T-helper 2 cell treated with Interferon-gamma antibody and Interleukin-4, amounts not matched to agents 5 μg/mL and 100 μg/mL, for 36 hours (primary cell): Measurements from ENCODE around the gene METTL24.
"Not testable (repeated sequence)": the region's sequence is repeated elsewhere in the genome, so short reads cannot be mapped to it uniquely, and the experiment has no call there.

Source experiments
- DNase-seq: peaks from one replicate; pipeline ENCODE4 v3.0.0; 2021; ENCODE audit warnings: low spot score
- H3K27ac Mint-ChIP-seq: one replicate; pipeline ENCODE4 v1.8.0; 2021; ENCODE audit warnings: mild to moderate bottlenecking, mixed read lengths
- H3K27me3 Mint-ChIP-seq: one replicate; pipeline ENCODE4 v1.8.0; 2021; ENCODE audit warnings: low read depth, mixed read lengths
- H3K36me3 Mint-ChIP-seq: one replicate; pipeline ENCODE4 v1.8.0; 2021; ENCODE audit warnings: low read depth, mixed read lengths
- H3K4me1 Mint-ChIP-seq: one replicate; pipeline ENCODE4 v1.8.0; 2021; ENCODE audit warnings: low read depth, mixed read lengths
- H3K4me3 Mint-ChIP-seq: one replicate; pipeline ENCODE4 v1.8.0; 2022; ENCODE audit warnings: mild to moderate bottlenecking, moderate library complexity, mixed read lengths
- H3K9me3 Mint-ChIP-seq: one replicate; pipeline ENCODE4 v1.8.0; 2021; ENCODE audit warnings: mixed read lengths

Gene METTL24

DNA sequence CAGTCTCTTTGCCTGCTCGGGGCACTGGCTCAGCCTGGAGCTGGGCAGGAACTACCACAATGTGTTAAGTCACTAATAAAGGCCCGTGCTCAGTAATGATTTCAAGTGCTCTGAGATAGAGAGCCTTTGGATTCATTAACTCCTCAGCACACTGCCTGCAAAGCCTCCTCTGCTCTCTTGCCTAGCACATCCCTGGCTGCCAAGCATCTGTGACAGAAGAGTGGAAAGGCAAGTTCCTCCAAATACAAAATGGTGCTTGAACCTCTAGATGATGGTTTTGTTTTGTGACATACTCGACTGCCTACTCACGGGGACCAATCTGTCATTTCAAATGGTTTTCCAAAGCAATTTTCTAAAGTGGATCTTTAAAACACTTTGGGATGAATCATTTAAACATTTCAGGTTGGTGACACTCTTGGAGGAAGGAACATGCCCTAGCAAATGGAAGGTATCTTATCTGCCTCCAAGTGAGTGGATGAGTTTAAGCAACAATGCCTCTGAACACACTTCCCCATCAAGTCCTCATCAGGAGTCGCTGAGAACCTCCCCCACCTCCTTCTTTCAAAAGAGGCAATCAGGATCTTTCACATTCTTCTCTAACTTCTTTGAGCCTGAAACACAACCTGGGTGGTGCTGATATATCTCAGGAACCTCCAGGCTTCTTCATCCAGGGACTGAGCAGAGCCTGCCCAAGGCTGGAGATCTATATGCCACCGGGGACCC is 35.8 kb downstream of the METTL24 start:
- Mint-ChIP-seq H3K36me3 (no peaks in the 10 kb centered on the region), H3K27me3 (peaks cover 2% of the 10 kb centered on the region), H3K9me3 (no peaks in the 10 kb centered on the region), H3K27ac (no peak overlapping the region), H3K4me1 (no peaks in the 10 kb centered on the region), H3K4me3 (no peak overlapping the region)
- no peak for DNase-seq

DNA sequence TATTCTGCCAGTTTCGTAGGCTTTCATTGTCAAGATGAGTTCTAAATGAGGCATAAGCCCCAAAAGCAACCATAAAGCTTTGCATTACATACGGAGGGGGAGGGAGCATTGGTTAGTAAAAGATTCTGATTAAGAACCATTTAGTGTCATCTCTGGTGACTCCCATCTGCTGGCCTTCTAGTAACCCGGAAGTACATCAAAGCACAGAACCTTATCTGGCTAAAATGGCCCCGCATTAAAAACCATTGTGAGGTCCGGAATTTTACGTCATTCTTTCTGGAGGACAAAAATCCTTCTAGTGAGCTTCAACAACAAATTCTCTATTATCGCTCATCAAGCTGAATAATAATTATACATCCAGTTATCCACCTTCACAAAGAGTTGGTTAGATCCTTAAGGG is 37.8 kb downstream of the METTL24 start:
- H3K27me3 Mint-ChIP-seq: peaks cover 2% of the 10 kb centered on the region
- no peak for DNase-seq
- no peaks in the 10 kb centered on the region for H3K9me3 Mint-ChIP-seq
- no peak overlapping the region for H3K27ac Mint-ChIP-seq
- no peaks in the 10 kb centered on the region for H3K36me3 Mint-ChIP-seq
- no peak overlapping the region for H3K4me3 Mint-ChIP-seq
- no peaks in the 10 kb centered on the region for H3K4me1 Mint-ChIP-seq

DNA sequence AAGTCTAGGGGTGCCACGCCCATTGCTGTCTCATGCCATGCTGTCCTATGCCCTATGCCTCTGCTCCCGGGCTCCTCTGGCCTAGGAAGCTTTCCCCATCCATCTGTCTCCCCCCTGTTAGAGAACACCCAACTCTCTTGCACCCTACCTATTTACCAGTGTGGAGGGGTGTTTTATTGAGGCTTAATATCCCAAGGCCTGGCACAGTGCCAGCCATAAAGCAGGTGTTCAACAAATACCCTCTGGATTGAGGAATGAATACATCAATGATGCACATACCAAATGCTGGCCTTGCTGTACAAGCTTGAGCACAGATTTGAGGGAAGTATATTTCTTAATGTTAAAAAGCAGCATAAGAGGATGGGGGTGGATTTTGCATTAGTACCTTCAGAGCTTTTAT is 38.3 kb downstream of the METTL24 start:
- no peak for DNase-seq
- Mint-ChIP-seq H3K9me3 (no peaks in the 10 kb centered on the region), H3K36me3 (no peaks in the 10 kb centered on the region), H3K4me1 (no peaks in the 10 kb centered on the region), H3K4me3 (no peak overlapping the region), H3K27me3 (peaks cover 2% of the 10 kb centered on the region), H3K27ac (no peak overlapping the region)

DNA sequence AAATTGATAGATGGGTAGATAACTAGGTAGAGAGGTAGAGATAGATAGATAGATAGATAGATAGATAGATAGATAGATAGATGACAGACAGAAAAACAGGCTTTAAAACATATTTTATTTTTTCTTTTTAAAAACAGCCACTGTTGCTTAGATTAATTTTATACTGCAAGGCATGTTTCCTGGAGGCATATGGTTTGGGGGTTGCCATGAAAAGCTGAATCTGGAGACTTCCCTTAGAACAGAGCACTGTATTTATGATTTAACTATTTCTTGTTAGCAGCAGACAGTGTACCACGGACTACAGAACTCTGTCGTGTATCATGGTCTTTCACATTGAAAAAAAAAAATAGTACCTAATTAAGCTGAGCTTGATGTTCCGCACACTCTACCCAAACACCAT is 38.8 kb downstream of the METTL24 start:
- no peaks in the 10 kb centered on the region for H3K9me3 Mint-ChIP-seq
- no peak overlapping the region for H3K27ac Mint-ChIP-seq
- no peaks in the 10 kb centered on the region for H3K36me3 Mint-ChIP-seq
- no peaks in the 10 kb centered on the region for H3K4me1 Mint-ChIP-seq
- no peak for DNase-seq
- H3K27me3 Mint-ChIP-seq: peaks cover 2% of the 10 kb centered on the region
- H3K4me3 Mint-ChIP-seq: no peak overlapping the region

DNA sequence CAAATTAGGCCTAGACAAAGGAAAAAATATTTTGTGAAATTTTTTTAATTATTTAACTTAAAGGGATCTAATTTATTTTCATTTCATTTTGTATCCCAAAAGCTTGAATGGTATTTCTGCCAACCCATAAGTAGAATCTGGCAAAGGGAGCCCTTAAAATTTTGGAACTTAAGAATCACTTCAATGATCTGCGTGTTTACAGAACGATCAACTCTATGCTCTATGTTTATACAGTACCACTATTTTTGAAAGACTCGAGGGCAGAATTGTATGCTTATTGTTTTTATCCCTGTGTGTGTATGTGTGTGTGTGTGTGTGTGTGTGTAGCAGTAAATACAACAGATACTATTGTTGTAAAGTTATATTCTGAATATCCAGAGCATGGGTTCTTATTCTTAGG is 39.2 kb downstream of the METTL24 start:
- no peak for DNase-seq
- Mint-ChIP-seq H3K4me1 (no peaks in the 10 kb centered on the region), H3K27me3 (peaks cover 2% of the 10 kb centered on the region), H3K4me3 (no peak overlapping the region), H3K27ac (no peak overlapping the region), H3K9me3 (no peaks in the 10 kb centered on the region), H3K36me3 (no peaks in the 10 kb centered on the region)

DNA sequence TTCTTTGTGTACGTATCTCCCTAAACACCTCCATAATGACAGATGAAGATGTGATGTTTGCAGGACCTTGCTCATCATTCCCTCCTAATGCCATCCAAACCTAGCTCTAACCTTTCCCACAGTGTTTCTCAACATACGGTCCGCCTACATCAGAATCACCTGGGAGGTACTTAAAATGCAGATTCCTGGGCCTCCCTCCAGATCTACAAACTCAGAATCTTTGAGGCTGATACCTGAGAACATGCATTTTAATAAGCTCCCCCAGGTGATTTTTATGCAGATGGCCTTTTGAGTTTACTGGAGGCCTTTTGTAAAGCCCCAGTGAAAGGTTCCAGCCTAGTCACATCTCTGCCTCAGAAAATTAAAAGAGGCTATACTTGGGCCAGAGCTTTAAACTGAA is 40.5 kb downstream of the METTL24 start:
- Mint-ChIP-seq H3K4me3 (no peak overlapping the region), H3K27me3 (peaks cover 2% of the 10 kb centered on the region), H3K36me3 (no peaks in the 10 kb centered on the region), H3K27ac (no peak overlapping the region), H3K9me3 (no peaks in the 10 kb centered on the region), H3K4me1 (no peaks in the 10 kb centered on the region)
- no peak for DNase-seq

DNA sequence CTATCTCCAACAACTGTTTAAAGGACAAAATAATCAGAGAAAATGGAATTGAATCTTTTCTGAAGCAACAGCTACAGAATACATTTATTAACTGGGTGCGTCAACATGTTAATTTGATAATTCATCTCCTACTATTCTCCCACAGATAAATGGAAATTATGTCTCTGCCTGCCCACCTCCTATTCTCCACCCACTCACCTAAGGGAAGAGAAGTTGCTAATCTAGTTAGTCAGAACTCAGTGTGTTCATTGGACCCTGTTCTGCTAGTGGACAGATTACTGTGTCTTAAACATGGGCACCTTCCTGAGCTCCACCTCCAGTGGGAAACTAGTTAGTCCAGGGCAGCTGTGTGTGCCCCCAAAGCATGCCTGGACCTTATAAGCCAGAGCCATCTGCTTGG is 41.0 kb downstream of the METTL24 start:
- peaks cover 2% of the 10 kb centered on the region for H3K27me3 Mint-ChIP-seq
- H3K27ac Mint-ChIP-seq: no peak overlapping the region
- no peaks in the 10 kb centered on the region for H3K36me3 Mint-ChIP-seq
- DNase-seq: no peak
- H3K9me3 Mint-ChIP-seq: no peaks in the 10 kb centered on the region
- no peaks in the 10 kb centered on the region for H3K4me1 Mint-ChIP-seq
- H3K4me3 Mint-ChIP-seq: no peak overlapping the region

DNA sequence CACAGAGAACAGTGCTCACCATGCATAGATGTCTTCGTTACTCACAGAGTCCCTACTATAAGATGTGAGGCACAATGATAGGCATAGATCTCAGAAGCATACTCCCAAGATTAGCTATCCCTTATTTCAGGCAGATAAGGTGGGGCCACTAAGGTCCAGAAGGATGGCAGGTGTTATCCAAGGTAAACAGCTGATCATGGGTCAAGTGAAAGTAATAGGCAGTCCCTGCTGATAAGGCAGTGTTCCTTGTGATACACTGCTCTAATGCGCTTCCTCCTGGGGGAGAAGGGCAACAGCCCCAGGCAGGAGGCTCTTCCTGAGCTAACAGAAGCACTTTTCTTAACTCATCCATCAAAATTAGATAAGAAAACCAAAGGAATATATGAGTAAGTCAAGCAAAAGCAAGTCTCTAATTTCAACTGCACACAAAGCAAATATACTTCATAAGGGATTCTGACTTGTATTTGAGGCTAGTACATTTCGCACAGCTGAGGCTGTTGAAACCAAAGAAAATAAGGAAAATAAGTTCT is 42.2 kb downstream of the METTL24 start:
- Mint-ChIP-seq H3K27ac (no peak overlapping the region), H3K27me3 (peaks cover 2% of the 10 kb centered on the region), H3K4me3 (no peak overlapping the region), H3K4me1 (no peaks in the 10 kb centered on the region), H3K9me3 (no peaks in the 10 kb centered on the region), H3K36me3 (no peaks in the 10 kb centered on the region)
- no peak for DNase-seq

DNA sequence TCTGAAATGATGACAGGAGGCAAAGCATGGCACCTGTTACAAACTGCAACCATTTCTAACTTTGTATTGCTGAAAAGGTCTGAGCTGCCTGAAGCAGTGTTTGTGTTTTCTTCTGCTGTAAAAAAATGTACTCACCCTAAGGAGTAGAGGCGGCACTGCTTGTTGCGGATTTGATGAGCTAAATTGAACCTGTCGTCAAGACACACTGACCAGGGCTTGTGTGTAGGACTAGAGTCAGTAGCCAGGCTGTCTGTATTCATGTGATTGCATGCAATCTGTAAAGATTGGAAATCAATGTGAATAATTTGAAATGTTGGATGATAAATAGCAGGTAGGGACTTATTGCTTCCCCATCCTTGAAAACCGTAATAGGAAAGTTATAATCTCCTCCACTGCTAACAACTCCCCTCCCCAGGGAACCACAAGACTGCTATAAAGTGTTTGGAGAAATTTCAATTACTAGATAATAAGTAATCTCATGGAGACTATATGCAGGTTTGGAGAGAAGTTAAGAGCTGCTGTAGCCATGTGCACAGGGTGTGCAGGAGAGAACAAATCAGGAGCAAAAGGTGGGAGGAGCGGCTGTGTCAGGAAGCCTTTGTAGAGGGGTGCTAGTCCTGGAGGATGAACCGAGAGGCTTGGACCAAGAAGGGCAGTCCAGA is 42.8 kb downstream of the METTL24 start:
- Mint-ChIP-seq H3K36me3 (no peaks in the 10 kb centered on the region), H3K4me1 (no peaks in the 10 kb centered on the region), H3K9me3 (no peaks in the 10 kb centered on the region), H3K4me3 (no peak overlapping the region), H3K27ac (no peak overlapping the region), H3K27me3 (peaks cover 2% of the 10 kb centered on the region)
- no peak for DNase-seq

DNA sequence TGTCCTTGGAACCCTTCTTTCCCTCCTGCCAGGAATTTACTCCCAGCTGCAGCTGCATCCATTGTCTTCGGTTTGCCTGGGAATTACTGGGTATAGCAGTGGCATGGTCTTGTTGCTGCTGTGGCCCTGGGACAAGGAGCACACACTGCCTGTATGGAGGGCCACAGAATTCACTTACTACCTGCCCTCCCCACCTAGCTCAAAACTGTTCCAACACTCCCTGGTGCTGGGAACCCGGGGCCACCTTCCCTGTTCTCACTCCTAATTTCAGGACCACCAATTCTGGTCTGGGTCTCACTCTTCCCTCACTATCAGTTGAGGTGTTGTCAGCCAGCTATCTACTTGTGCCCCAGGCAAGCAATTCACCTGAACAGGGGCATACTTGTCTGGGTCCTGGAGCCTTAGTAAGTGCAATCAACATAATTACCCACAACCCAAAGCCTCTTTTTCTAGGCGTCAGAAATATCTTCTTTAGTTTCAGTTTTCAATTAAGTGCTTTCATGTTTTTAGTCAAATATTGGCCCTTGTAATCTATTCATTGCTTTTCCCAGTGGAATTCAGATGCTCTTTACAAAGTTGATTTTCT is 47.2 kb downstream of the METTL24 start:
- no peaks in the 10 kb centered on the region for H3K4me1 Mint-ChIP-seq
- H3K4me3 Mint-ChIP-seq: no peak overlapping the region
- DNase-seq: no peak

DNA sequence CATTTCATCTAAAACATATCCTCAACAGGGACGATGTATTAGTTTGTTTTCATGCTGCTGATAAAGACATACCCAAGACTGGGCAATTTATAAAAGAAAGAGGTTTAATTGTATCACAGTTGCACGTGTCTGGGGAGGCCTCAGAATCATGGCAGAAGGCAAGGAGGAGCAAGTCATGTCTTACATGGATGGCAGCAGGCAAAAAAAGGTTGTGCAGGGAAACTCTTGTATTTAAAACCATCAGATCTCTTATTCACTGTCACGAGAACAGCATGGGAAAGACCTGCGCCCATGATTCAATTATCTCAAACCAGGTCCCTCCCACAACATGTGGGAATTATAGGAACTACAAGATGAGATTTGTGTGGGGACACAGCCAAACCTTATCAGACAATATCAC is 48.7 kb downstream of the METTL24 start:
- not testable (repeated sequence) for H3K27ac Mint-ChIP-seq, DNase-seq, H3K4me1 Mint-ChIP-seq, H3K4me3 Mint-ChIP-seq, H3K36me3 Mint-ChIP-seq, H3K9me3 Mint-ChIP-seq, H3K27me3 Mint-ChIP-seq

More for the DNA sequence above, 47.2 kb downstream of the METTL24 start:
- no peaks in the 10 kb centered on the region for H3K9me3 Mint-ChIP-seq
- peaks cover 5% of the 10 kb centered on the region for H3K27me3 Mint-ChIP-seq
- H3K36me3 Mint-ChIP-seq: no peaks in the 10 kb centered on the region
- H3K27ac Mint-ChIP-seq: no peak overlapping the region

DNA sequence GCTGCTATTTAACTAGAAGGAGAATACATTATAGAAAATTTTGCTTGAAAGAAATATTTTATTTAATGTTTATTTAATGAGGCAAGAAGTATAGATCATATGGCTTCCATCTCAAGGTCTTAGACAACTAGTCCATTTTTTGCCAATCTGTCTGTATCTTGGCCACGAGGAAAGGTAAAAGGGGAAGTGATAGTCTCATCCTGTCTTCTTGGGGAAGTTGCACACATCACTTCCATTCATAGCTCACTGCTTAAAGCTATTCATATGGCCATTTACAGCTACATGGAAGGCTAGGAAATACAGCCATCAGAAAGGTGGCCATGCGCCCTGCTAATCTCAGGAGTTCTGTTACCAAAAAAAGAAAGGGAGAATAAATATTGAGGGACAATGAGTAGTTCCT is 50.8 kb downstream of the METTL24 start:
- no peak for DNase-seq
- no peak overlapping the region for H3K4me3 Mint-ChIP-seq
- peaks cover 5% of the 10 kb centered on the region for H3K27me3 Mint-ChIP-seq
- H3K27ac Mint-ChIP-seq: no peak overlapping the region
- H3K9me3 Mint-ChIP-seq: no peaks in the 10 kb centered on the region
- H3K36me3 Mint-ChIP-seq: no peaks in the 10 kb centered on the region
- H3K4me1 Mint-ChIP-seq: no peaks in the 10 kb centered on the region

DNA sequence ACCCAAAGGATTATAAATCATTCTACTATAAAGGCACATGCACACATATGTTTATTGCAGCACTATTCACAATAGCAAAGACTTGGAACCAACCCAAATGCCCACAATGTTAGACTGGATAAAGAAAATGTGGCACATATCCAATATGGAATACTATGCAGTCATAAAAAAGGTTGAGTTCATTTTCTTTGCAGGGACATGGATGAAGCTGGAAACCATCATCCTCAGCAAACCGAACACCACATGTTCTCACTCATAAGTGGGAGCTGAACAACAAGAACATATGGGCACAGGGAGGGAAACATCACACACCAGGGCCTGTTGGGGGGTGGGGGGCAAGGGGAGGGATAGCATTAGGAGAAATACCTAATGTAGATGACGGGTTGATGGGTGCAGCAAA is 52.3 kb downstream of the METTL24 start:
- H3K36me3 Mint-ChIP-seq, DNase-seq, H3K4me3 Mint-ChIP-seq: not testable (repeated sequence)

DNA sequence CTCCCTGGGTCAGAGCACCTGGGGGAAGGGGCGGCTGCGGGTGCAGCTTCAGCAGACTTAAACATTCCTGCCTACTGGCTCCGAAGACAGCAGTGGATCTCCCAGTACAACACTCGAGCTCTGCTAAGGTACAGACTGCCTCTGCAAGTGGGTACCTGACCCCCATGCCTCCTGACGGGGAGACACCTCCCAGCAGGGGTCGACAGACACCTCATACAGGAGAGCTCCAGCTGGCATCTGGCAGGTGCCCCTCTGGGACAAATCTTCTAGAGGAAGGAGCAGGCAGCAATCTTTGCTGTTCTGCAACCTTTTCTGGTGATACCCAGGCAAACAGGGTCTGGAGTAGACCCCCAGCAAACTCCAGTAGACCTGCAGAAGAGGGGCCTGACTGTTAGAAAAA is 54.5 kb downstream of the METTL24 start:
- H3K27ac Mint-ChIP-seq, H3K36me3 Mint-ChIP-seq, H3K27me3 Mint-ChIP-seq, H3K9me3 Mint-ChIP-seq, H3K4me1 Mint-ChIP-seq, H3K4me3 Mint-ChIP-seq, DNase-seq: not testable (repeated sequence)

More for the DNA sequence above, 52.3 kb downstream of the METTL24 start:
- H3K27ac Mint-ChIP-seq, H3K27me3 Mint-ChIP-seq, H3K9me3 Mint-ChIP-seq, H3K4me1 Mint-ChIP-seq: not testable (repeated sequence)
